GM18526 (cell line): ENCODE data around the gene DENND1A.

Experiments
- POLR2A ChIP-seq: IDR thresholded peaks from 3 replicates; pipeline ENCODE4 v1.6.1; 2011; ENCODE audit not compliant: insufficient read length; ENCODE audit errors: extremely low read depth

DENND1A gene

GRCh38 chr9:123637945-123638634, 291.8 kb downstream of the DENND1A start:
- TF ChIP-seq POLR2A: no peak

- TF ChIP-seq POLR2A: no peak
Measured at GRCh38 chr9:123637606-123637944, 292.4 kb downstream of the DENND1A start.

DNA sequence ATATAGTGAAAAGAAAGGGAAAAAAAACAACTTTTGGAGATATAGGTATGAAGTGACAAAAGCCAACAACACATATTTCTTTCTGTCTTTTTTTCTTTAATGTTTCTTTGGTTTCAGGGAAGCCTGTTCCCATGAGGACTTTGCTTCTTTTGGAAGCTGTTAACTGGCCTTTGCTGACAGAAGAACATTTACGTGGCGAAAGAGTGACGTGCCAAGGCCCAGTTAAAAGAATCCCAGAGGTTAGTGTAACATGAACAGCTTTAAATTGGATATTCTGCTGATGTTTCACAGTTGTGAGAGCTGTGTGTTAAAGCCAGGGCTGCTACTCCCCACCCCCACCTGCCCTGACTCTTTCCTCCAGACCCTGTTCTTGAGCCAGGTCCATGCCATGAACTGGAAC, 298.1 kb downstream of the DENND1A start:
- TF ChIP-seq POLR2A: no peak

DNA sequence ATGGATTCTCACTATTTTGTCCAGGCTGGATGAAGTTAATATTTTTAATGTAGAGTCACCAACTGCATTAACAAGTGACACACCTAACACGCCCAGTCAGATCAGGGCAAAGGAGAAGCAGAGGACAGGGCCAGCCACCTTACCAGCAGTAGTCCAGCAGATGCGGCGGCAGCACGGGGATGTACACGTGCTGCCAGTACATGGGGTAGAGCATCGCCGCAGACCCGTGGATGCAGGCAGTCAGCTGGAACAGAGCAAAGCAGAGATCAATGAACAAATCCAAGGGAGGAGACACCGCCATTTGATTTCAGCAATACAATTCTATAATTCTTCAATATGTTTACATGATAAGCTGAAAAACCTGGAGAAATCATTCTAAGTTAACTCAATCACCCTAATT, 299.7 kb downstream of the DENND1A start:
- no peak for TF ChIP-seq POLR2A

- no peak for TF ChIP-seq POLR2A
Measured at GRCh38 chr9:123629531-123629930, 300.4 kb downstream of the DENND1A start.

DNA sequence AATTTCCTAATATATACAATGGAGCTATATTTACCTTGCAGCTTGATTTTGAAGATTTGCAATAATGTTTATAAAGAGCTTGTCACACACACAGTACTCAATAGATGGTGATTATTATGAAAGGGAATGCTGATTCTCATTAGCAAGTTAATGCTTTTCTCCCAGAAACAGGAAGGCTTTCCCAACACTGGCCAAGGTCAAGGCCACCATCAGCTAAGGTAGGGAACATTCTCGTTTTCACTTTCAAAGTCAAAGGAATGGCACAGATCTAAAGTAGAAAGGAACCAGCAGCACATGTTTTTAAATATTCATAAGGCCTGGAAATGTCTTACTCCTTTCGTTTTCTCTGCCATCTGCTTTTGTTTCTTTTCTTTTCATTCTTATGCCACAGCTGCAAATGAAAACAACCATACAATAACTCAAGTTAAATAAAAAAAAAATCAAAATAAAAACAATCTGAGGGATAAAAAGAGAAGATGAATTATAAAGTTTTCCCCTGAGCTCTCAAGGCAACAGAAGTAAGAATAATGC, 307.1 kb downstream of the DENND1A start:
- no peak for TF ChIP-seq POLR2A

DNA sequence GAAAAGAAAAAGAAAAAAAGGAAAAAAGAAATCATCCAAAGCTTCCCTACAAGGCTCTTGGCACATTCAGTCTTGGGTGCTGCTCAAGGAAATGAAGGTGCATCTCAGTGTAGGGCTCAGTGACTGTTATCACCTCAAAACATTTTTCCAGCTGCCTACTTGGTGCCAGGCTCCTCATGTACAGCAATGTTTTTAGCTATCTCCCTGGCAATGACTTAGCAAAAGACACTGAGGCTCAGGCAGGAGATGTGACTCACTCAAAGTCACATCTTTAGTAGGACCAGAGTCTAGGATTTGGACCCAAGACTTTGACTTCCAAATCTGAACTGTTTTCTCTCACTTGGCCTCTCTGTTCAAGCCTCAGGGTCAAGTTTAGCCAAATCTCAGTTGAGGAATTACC, 309.7 kb downstream of the DENND1A start:
- TF ChIP-seq POLR2A: no peak

- TF ChIP-seq POLR2A: no peak
Measured at GRCh38 chr9:123617952-123618678, 311.8 kb downstream of the DENND1A start.

- TF ChIP-seq POLR2A: no peak
Measured at GRCh38 chr9:123617286-123617685, 312.6 kb downstream of the DENND1A start.

DNA sequence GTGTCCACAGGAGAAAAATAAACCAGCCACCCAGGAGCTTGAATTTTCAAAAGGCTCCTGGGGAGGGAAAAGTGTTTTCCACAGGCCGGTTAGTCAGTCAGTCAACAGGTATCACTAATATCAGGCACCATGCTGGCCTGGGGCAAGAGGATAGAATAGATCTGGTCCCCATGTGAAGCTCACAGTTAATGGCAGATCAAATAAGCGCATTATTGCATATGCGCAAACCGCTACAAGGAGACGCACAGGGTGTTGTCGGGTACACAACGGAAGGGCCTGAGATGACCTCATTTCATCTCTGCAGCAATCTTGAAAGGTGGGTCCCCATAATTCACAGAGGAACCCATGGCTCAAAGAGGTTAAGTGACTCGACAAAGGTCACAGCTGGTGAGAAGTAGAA, 313.2 kb downstream of the DENND1A start:
- TF ChIP-seq POLR2A: no peak

- TF ChIP-seq POLR2A: no peak
Measured at GRCh38 chr9:123615381-123615780, 314.5 kb downstream of the DENND1A start.

DNA sequence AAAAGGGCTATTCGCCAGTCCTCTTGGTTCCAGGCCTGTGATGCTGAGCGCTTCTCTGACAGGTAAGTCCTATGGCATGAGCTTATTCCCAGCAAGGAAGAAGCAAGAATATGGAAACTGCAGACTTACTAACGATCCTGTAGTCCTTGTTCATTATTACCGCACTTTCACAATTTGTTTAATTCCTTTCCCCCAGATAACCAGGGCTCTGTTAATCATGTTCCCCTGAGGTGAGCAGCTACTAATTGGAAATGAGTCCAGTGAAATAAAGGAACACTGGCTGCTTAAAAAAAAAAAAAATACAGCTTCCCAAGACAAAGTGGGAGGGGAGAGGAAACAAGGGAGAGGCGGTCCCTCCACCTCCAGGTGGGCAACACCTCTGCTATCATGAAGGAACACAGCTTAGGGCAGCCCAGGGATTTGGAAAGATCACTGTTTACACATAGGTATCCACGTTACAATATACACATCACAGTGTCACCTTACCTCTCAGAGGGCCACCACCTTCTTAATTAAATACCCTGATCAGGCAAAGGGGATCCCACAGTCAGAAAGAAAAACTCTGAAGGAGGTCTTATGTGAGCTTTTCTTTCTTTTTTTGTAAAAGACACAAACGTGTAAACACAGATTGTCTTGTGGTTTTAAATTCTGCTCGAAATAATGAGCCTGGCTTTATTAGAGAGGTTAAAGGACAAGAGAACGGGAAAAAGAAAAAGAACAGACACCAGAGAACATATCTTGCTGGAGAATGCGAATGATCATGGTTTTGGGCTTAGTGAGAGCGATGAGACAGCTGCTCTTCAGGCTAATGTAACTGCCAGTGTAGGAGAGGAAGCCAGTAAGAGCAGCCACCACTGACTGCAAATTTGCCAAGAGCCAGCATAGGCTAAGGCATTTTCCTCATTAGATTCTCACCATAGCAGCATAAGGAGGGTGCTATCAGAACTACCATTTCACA, 315.3 kb downstream of the DENND1A start:
- no peak for TF ChIP-seq POLR2A

- TF ChIP-seq POLR2A: no peak
Measured at GRCh38 chr9:123611226-123611625, 318.7 kb downstream of the DENND1A start.

GRCh38 chr9:123609844-123610243, 320.1 kb downstream of the DENND1A start:
- TF ChIP-seq POLR2A: no peak

GRCh38 chr9:123608104-123608503, 321.8 kb downstream of the DENND1A start:
- TF ChIP-seq POLR2A: no peak

- TF ChIP-seq POLR2A: no peak
Measured at GRCh38 chr9:123607479-123607878, 322.4 kb downstream of the DENND1A start.

DNA sequence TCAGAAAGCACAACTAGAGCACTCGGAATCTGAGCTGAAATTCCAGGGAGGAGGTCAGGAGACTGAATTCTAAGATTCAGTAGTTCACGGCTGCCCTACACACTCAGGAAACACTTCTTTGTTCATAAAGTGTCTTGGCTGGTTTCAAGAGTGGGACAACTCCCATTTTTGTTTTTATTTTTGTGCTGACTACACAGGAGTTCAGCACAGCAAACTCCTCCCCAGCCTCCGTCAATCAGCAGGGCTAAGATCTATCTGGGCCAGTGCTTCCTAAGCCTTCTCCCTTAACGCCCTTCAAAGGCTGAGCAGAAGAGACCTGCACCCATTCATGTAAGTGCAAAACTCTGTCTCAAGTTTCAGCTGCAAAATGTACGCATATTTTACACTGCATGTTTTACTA, 323.8 kb downstream of the DENND1A start:
- no peak for TF ChIP-seq POLR2A
